GM23338 (cell line): Measurements from ENCODE around the gene PCA3. TPM values are rescaled to one million over a fixed set of nuclear protein-coding genes. Genes with fewer than 3 reads are reported as not detected.
A peak's percentile ranks its signal among the peaks of the same experiment; 100 is the strongest.

Source experiments
- ATAC-seq: fragments of 200-7000 bp; cut with Tn5 transposase; 3 replicates; pipeline ENCODE4 v1.9.1; 2020
- DNase-seq: peaks from one replicate; pipeline ENCODE4 v3.0.0-alpha.2; 2015; ENCODE audit warnings: low spot score
- H2AFZ ChIP-seq: fragments of 200-600 bp; sonication (generic); 2 replicates; pipeline ENCODE4 v1.8.0; 2016; ENCODE audit warnings: antibody characterized with exemption, mild to moderate bottlenecking, moderate library complexity
- H3F3A ChIP-seq: fragments of 200-600 bp; sonication (generic); replicated peaks from 2 replicates; pipeline ENCODE4 v1.8.0; 2017; ENCODE audit warnings: antibody characterized with exemption, mixed run types, low read depth
- H3K27ac ChIP-seq: fragments of 200-600 bp; sonication (generic); 2 replicates; pipeline ENCODE4 v1.6.1; 2016; ENCODE audit warnings: low read depth
- H3K27me3 ChIP-seq: fragments of 200-600 bp; sonication (generic); 2 replicates; pipeline ENCODE4 v1.8.0; 2016; ENCODE audit warnings: mild to moderate bottlenecking, mixed run types, moderate library complexity; ENCODE audit not compliant: insufficient read depth
- H3K36me3 ChIP-seq: fragments of 200-600 bp; sonication (generic); 2 replicates; pipeline ENCODE4 v1.8.0; 2016; ENCODE audit warnings: mild to moderate bottlenecking; ENCODE audit not compliant: insufficient read depth
- H3K4me1 ChIP-seq: fragments of 200-600 bp; sonication (generic); 2 replicates; pipeline ENCODE4 v1.8.0; 2016; ENCODE audit warnings: mild to moderate bottlenecking, moderate library complexity; ENCODE audit not compliant: insufficient read depth
- H3K4me2 ChIP-seq: fragments of 200-600 bp; sonication (generic); 2 replicates; pipeline ENCODE4 v1.7.1; 2017; ENCODE audit warnings: mixed run types
- H3K4me3 ChIP-seq: fragments of 200-600 bp; sonication (generic); 2 replicates; pipeline ENCODE4 v1.6.1; 2016; ENCODE audit warnings: mixed run types
- H3K79me2 ChIP-seq: fragments of 200-600 bp; sonication (generic); replicated peaks from 2 replicates; pipeline ENCODE4 v1.8.0; 2017; ENCODE audit warnings: mild to moderate bottlenecking; ENCODE audit not compliant: insufficient read depth
- H3K9me2 ChIP-seq: fragments of 200-600 bp; sonication (generic); 2 replicates; pipeline ENCODE4 v1.8.0; 2017; ENCODE audit not compliant: insufficient read depth
- H4K20me1 ChIP-seq: fragments of 200-600 bp; sonication (generic); replicated peaks from 2 replicates; pipeline ENCODE4 v1.8.0; 2017; ENCODE audit warnings: mild to moderate bottlenecking; ENCODE audit not compliant: insufficient read depth
- H3K27ac Mint-ChIP-seq: 2 replicates; pipeline ENCODE4 v1.8.0; 2020; ENCODE audit warnings: inconsistent platforms, mild to moderate bottlenecking, moderate library complexity, mixed read lengths
- H3K27me3 Mint-ChIP-seq: 3 replicates; pipeline ENCODE4 v1.8.0; 2022; ENCODE audit warnings: low read depth, mild to moderate bottlenecking, moderate library complexity, mixed read lengths, inconsistent platforms; ENCODE audit not compliant: insufficient read depth, poor library complexity
- H3K36me3 Mint-ChIP-seq: 3 replicates; pipeline ENCODE4 v1.8.0; 2021; ENCODE audit warnings: low read depth, mild to moderate bottlenecking, inconsistent platforms, moderate library complexity, mixed read lengths
- H3K4me1 Mint-ChIP-seq: 3 replicates; pipeline ENCODE4 v1.8.0; 2020; ENCODE audit warnings: mild to moderate bottlenecking, inconsistent platforms, mixed read lengths
- H3K4me3 Mint-ChIP-seq: 3 replicates; pipeline ENCODE4 v1.8.0; 2021; ENCODE audit warnings: moderate library complexity, mild to moderate bottlenecking, inconsistent platforms, mixed read lengths
- H3K9me3 Mint-ChIP-seq: 3 replicates; pipeline ENCODE4 v1.8.0; 2020; ENCODE audit warnings: moderate library complexity, mild to moderate bottlenecking, inconsistent platforms, mixed read lengths
- CREB1 ChIP-seq: fragments of 250-450 bp; sonication (Bioruptor Pico); IDR thresholded peaks from 2 replicates; pipeline ENCODE4 v1.5.0; 2020; ENCODE audit warnings: low read depth, mild to moderate bottlenecking, moderate library complexity
- JUNB ChIP-seq: IDR thresholded peaks from one replicate; pipeline ENCODE4 v1.6.1; 2016; ENCODE audit warnings: antibody characterized with exemption; ENCODE audit not compliant: unreplicated experiment
- NANOG ChIP-seq: IDR thresholded peaks from 2 replicates; pipeline ENCODE4 v1.6.1; 2016; ENCODE audit warnings: antibody characterized with exemption, borderline replicate concordance
- ZNF331 ChIP-seq: fragments of 250-450 bp; sonication (Bioruptor Pico); IDR thresholded peaks from 2 replicates; pipeline ENCODE4 v1.5.0; 2020; ENCODE audit warnings: low read depth, mild to moderate bottlenecking, moderate library complexity
- polyA plus RNA-seq: library from polyadenylated mRNA; unstranded; fragments of >200 nt; fragmentation: Nextera tagmentation; extraction: Ambion mirVana; gene quantifications from 2 replicates; pipeline ENCODE4 v1.2.1, GENCODE V29; 2016
- total RNA-seq: library from RNA; depleted of rRNA; stranded (reverse); fragments of >200 nt; shearing (Covaris generic); gene quantifications from 2 replicates; pipeline ENCODE4 v1.2.3, GENCODE V29; 2014
- TF ChIP-seq, protein P1 (sequence below), 2 experiments: fragments of 200-600 bp in 1 of 2; sonication (generic) in 1 of 2; conservative IDR thresholded peaks; 2 replicates each; pipeline versions ENCODE4 v1.5.1 to v1.6.1; 2016 to 2017; ENCODE audit warnings: antibody characterized with exemption in 2 of 2, low read depth in 2 of 2, mild to moderate bottlenecking in 2 of 2, moderate library complexity in 1 of 2
- TF ChIP-seq, protein P2 (sequence below): fragments of 250-450 bp; sonication (Bioruptor Pico); IDR thresholded peaks from 2 replicates; pipeline ENCODE4 v1.5.0; 2020; ENCODE audit warnings: mild to moderate bottlenecking, moderate library complexity
- TF ChIP-seq, protein P3 (sequence below): IDR thresholded peaks from 2 replicates; pipeline ENCODE4 v1.6.1; 2016; ENCODE audit warnings: antibody characterized with exemption
- TF ChIP-seq, protein P4 (sequence below): IDR thresholded peaks from one replicate; pipeline ENCODE4 v1.6.1; 2018; ENCODE audit warnings: antibody characterized with exemption; ENCODE audit not compliant: unreplicated experiment

The PCA3 gene
- total and polyA plus RNA-seq, 2 experiments from 2014 or later: 0.28 to 0.76 TPM

DNA sequence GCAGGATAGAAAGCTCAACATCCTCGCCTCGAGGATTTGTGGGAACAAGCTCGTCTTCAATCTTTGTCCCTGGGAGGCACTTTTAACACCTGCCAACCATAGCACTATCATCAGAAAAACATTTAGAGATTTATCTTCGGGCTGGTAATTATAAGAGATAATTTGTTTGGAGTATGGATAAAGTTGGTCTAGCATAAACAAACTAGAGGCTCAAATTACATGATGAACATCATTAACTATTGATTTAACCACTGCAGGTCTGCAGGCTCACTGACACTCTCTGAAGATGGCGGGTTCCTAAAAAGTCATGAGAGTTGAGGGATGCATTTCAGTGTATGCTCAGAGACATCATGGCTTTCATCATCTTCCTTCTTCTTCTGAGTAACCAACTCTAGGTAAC, 25.8 kb upstream of the PCA3 start:
- no peaks in the 10 kb centered on the region; the same call in 2 of the 3 replicates for H3K36me3 Mint-ChIP-seq
- H3K4me3 Mint-ChIP-seq: no peak overlapping the region
- no peak for ATAC-seq
- DNase-seq: no peak
- Histone ChIP-seq H3K4me3 (no peak overlapping the region), H3K4me2 (no peak overlapping the region), H3K79me2 (no peaks in the 10 kb centered on the region), H3K4me1 (0 out of 2 replicates have a peak, but pooled peaks cover 3% of the 10 kb centered on the region), H4K20me1 (0 out of 2 replicates have a peak, but pooled peaks cover 3% of the 10 kb centered on the region), H3K27ac (no peak overlapping the region), H3K36me3 (0 out of 2 replicates have a peak, but pooled peaks cover 4% of the 10 kb centered on the region), H3K9me2 (no peaks in the 10 kb centered on the region), H3F3A (no peaks in the 10 kb centered on the region), H2AFZ (no peak overlapping the region), H3K27me3 (no peaks in the 10 kb centered on the region)
- peaks cover 4% of the 10 kb centered on the region; the same call in 2 of the 3 replicates for H3K4me1 Mint-ChIP-seq
- H3K27ac Mint-ChIP-seq: no peak overlapping the region
- no peaks in the 10 kb centered on the region for H3K9me3 Mint-ChIP-seq
- TF ChIP-seq JUNB (no peak), NANOG (no peak)
- peaks cover 8% of the 10 kb centered on the region for H3K27me3 Mint-ChIP-seq

DNA sequence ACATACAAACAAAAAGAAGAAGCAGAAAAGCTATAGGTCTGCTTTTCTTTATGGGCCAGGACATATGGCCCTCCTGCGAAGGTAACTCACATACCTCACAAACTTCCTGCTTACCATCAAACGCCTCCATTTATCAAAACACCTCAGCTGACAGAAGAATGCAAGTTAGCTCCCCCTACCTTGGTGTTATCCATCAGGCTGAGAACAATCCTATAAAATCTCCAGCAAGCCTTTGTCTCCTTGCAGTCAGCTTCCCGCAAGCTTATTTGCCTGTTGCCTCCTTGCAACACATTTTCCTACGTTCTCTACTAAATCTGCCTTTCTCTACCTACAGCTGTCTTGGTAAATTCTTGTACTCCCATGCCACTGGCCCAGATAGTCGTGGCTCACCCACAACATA, 22.7 kb upstream of the PCA3 start:
- Histone ChIP-seq H3K4me3 (no peak overlapping the region), H3K27me3 (no peaks in the 10 kb centered on the region), H3K4me2 (no peak overlapping the region), H3K79me2 (no peaks in the 10 kb centered on the region), H3K4me1 (0 out of 2 replicates have a peak, but pooled peaks cover 3% of the 10 kb centered on the region), H4K20me1 (0 out of 2 replicates have a peak, but pooled peaks cover 3% of the 10 kb centered on the region), H2AFZ (no peak overlapping the region), H3K27ac (0 out of 2 replicates have a peak overlapping the region, but pooled peaks have one; percentile 35), H3K9me2 (no peaks in the 10 kb centered on the region), H3K36me3 (0 out of 2 replicates have a peak, but pooled peaks cover 7% of the 10 kb centered on the region), H3F3A (no peaks in the 10 kb centered on the region)
- Mint-ChIP-seq H3K9me3 (no peaks in the 10 kb centered on the region), H3K4me3 (no peak overlapping the region), H3K27ac (no peak overlapping the region), H3K36me3 (no peaks in the 10 kb centered on the region; the same call in 2 of the 3 replicates), H3K27me3 (peaks cover 4% of the 10 kb centered on the region), H3K4me1 (peaks cover 4% of the 10 kb centered on the region; the same call in 2 of the 3 replicates)
- DNase-seq (peak; percentile 49), ATAC-seq (no peak; the same call in 2 of the 3 replicates)
- TF ChIP-seq, protein P1, sequence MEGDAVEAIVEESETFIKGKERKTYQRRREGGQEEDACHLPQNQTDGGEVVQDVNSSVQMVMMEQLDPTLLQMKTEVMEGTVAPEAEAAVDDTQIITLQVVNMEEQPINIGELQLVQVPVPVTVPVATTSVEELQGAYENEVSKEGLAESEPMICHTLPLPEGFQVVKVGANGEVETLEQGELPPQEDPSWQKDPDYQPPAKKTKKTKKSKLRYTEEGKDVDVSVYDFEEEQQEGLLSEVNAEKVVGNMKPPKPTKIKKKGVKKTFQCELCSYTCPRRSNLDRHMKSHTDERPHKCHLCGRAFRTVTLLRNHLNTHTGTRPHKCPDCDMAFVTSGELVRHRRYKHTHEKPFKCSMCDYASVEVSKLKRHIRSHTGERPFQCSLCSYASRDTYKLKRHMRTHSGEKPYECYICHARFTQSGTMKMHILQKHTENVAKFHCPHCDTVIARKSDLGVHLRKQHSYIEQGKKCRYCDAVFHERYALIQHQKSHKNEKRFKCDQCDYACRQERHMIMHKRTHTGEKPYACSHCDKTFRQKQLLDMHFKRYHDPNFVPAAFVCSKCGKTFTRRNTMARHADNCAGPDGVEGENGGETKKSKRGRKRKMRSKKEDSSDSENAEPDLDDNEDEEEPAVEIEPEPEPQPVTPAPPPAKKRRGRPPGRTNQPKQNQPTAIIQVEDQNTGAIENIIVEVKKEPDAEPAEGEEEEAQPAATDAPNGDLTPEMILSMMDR (conservative IDR thresholded peaks at IDR 0.05; ENCODE audit: low read depth in 2 of 2): no peak
- TF ChIP-seq, protein P2, sequence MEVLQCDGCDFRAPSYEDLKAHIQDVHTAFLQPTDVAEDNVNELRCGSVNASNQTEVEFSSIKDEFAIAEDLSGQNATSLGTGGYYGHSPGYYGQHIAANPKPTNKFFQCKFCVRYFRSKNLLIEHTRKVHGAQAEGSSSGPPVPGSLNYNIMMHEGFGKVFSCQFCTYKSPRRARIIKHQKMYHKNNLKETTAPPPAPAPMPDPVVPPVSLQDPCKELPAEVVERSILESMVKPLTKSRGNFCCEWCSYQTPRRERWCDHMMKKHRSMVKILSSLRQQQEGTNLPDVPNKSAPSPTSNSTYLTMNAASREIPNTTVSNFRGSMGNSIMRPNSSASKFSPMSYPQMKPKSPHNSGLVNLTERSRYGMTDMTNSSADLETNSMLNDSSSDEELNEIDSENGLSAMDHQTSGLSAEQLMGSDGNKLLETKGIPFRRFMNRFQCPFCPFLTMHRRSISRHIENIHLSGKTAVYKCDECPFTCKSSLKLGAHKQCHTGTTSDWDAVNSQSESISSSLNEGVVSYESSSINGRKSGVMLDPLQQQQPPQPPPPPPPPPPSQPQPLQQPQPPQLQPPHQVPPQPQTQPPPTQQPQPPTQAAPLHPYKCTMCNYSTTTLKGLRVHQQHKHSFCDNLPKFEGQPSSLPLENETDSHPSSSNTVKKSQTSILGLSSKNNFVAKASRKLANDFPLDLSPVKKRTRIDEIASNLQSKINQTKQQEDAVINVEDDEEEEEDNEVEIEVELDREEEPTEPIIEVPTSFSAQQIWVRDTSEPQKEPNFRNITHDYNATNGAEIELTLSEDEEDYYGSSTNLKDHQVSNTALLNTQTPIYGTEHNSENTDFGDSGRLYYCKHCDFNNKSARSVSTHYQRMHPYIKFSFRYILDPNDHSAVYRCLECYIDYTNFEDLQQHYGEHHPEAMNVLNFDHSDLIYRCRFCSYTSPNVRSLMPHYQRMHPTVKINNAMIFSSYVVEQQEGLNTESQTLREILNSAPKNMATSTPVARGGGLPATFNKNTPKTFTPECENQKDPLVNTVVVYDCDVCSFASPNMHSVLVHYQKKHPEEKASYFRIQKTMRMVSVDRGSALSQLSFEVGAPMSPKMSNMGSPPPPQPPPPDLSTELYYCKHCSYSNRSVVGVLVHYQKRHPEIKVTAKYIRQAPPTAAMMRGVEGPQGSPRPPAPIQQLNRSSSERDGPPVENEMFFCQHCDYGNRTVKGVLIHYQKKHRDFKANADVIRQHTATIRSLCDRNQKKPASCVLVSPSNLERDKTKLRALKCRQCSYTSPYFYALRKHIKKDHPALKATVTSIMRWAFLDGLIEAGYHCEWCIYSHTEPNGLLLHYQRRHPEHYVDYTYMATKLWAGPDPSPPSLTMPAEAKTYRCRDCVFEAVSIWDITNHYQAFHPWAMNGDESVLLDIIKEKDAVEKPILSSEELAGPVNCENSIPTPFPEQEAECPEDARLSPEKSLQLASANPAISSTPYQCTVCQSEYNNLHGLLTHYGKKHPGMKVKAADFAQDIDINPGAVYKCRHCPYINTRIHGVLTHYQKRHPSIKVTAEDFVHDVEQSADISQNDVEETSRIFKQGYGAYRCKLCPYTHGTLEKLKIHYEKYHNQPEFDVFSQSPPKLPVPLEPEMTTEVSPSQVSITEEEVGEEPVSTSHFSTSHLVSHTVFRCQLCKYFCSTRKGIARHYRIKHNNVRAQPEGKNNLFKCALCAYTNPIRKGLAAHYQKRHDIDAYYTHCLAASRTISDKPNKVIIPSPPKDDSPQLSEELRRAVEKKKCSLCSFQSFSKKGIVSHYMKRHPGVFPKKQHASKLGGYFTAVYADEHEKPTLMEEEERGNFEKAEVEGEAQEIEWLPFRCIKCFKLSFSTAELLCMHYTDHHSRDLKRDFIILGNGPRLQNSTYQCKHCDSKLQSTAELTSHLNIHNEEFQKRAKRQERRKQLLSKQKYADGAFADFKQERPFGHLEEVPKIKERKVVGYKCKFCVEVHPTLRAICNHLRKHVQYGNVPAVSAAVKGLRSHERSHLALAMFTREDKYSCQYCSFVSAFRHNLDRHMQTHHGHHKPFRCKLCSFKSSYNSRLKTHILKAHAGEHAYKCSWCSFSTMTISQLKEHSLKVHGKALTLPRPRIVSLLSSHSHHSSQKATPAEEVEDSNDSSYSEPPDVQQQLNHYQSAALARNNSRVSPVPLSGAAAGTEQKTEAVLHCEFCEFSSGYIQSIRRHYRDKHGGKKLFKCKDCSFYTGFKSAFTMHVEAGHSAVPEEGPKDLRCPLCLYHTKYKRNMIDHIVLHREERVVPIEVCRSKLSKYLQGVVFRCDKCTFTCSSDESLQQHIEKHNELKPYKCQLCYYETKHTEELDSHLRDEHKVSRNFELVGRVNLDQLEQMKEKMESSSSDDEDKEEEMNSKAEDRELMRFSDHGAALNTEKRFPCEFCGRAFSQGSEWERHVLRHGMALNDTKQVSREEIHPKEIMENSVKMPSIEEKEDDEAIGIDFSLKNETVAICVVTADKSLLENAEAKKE (CRISPR knock-in tag): no peak
- TF ChIP-seq, protein P3, sequence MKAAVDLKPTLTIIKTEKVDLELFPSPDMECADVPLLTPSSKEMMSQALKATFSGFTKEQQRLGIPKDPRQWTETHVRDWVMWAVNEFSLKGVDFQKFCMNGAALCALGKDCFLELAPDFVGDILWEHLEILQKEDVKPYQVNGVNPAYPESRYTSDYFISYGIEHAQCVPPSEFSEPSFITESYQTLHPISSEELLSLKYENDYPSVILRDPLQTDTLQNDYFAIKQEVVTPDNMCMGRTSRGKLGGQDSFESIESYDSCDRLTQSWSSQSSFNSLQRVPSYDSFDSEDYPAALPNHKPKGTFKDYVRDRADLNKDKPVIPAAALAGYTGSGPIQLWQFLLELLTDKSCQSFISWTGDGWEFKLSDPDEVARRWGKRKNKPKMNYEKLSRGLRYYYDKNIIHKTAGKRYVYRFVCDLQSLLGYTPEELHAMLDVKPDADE: no peak
- no peak for TF ChIP-seq ZNF331 (CRISPR knock-in tag)
- TF ChIP-seq CREB1 (CRISPR knock-in tag): no peak
- TF ChIP-seq JUNB: no peak
- TF ChIP-seq, protein P4, sequence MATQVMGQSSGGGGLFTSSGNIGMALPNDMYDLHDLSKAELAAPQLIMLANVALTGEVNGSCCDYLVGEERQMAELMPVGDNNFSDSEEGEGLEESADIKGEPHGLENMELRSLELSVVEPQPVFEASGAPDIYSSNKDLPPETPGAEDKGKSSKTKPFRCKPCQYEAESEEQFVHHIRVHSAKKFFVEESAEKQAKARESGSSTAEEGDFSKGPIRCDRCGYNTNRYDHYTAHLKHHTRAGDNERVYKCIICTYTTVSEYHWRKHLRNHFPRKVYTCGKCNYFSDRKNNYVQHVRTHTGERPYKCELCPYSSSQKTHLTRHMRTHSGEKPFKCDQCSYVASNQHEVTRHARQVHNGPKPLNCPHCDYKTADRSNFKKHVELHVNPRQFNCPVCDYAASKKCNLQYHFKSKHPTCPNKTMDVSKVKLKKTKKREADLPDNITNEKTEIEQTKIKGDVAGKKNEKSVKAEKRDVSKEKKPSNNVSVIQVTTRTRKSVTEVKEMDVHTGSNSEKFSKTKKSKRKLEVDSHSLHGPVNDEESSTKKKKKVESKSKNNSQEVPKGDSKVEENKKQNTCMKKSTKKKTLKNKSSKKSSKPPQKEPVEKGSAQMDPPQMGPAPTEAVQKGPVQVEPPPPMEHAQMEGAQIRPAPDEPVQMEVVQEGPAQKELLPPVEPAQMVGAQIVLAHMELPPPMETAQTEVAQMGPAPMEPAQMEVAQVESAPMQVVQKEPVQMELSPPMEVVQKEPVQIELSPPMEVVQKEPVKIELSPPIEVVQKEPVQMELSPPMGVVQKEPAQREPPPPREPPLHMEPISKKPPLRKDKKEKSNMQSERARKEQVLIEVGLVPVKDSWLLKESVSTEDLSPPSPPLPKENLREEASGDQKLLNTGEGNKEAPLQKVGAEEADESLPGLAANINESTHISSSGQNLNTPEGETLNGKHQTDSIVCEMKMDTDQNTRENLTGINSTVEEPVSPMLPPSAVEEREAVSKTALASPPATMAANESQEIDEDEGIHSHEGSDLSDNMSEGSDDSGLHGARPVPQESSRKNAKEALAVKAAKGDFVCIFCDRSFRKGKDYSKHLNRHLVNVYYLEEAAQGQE: no peak
